Mesodermal cell (in vitro differentiated cells): Measurements from ENCODE around the gene C6orf141.

ENCODE experiments used
- H3K27ac ChIP-seq: 2 replicates; pipeline ENCODE4 v1.7.0; 2013; ENCODE audit warnings: mild to moderate bottlenecking, low read depth, low read length, moderate library complexity; ENCODE audit not compliant: severe bottlenecking
- H3K36me3 ChIP-seq: 2 replicates; pipeline ENCODE4 v1.7.1; 2013; ENCODE audit warnings: mild to moderate bottlenecking, low read length, moderate library complexity; ENCODE audit not compliant: control insufficient read depth, insufficient read depth
- H3K4me1 ChIP-seq: one replicate; pipeline ENCODE4 v1.7.1; 2013; ENCODE audit warnings: mild to moderate bottlenecking, low read length; ENCODE audit not compliant: insufficient read depth, control insufficient read depth, poor library complexity, severe bottlenecking
- H3K4me3 ChIP-seq: 2 replicates; pipeline ENCODE4 v1.7.0; 2013; ENCODE audit warnings: low read length, control low read depth, mild to moderate bottlenecking; ENCODE audit not compliant: insufficient read depth, poor library complexity, severe bottlenecking; ENCODE audit errors: extremely low read depth
- H3K9me3 ChIP-seq: 2 replicates; pipeline ENCODE4 v1.7.1; 2013; ENCODE audit warnings: mild to moderate bottlenecking, low read length, moderate library complexity; ENCODE audit not compliant: control insufficient read depth
- WGBS, 2 experiments: methylation state at CpG; one replicate each; pipeline ENCODE4 v1.1.5; 2013; ENCODE audit warnings: missing lambda C conversion rate in 2 of 2; ENCODE audit not compliant: insufficient coverage in 2 of 2; 5-methylcytosine and 5-hydroxymethylcytosine counted together

The C6orf141 gene

DNA sequence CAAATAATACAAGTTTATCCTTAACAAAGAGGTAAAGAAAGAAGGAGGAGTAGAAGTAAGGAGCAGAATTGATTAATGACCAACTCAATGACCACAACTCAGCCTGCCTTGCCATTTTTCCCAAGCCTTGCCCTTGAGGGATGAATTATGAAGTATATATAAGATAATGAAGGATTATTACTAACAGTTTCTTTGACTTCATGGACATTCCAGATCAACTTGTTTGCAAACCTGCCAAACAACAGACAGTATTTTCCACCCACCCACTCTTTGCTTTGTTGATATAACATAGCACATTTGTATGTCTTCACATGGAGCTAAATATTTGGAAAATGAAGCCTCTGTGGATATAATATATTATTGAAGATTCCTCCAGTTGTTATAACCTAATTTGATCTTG lies 9.9 kb upstream of the C6orf141 start:
- no peak overlapping the region for H3K4me3 ChIP-seq
- no peaks in the 10 kb centered on the region for H3K36me3 ChIP-seq
- H3K27ac ChIP-seq, result no peak overlapping the region
- no peaks in the 10 kb centered on the region for H3K9me3 ChIP-seq
- H3K4me1 ChIP-seq, result no peaks in the 10 kb centered on the region

DNA sequence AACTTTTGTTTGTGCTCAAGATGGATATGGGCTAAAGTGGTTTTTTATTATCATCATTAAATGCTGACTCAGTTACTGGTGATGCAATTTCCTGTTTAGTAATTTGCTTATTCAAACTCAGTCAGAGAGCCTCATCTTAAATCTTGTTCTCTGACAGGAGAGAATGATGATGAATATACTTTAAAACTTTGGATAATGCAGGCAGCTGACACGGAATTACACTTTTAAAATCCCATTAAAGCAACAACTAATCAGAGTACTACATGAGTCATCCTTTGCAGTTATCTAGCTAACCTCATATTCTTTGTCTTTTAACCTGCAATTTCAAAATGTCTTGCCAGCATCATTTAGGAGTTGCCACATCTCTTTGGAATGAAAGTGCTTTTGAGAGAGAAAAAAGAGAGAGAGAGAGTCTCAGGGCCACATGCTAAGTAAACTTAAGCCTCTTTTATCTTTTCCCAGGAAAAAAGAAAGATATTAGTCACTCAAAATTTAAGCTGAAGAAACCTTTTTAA lies 9.2 kb upstream of the C6orf141 start:
- Histone ChIP-seq H3K9me3 (no peaks in the 10 kb centered on the region), H3K27ac (peak overlapping the region; percentile 39)
- WGBS, 2 experiments, result 40 to 60% methylated on average over 1 of the region's 1 CpG

DNA sequence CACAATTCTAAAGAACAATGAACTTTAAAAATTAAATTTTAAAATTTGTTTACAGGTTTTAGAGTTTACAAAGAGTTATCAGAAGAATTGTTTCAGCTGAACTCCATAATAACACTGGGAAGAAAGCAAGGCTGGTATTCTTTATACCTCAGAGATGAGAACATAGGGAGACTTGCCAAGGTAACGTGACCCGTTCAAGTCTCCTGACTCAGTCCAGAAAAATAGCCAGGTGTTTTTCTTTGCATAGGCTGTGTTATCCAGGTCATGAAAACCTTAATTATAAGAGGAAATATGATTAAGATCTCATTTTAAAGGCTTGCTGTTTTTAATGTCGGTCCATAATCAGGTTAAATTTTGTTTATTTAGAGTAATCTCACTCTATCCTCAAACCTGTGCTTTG lies 8.5 kb upstream of the C6orf141 start:
- H3K9me3 ChIP-seq, result no peaks in the 10 kb centered on the region
- H3K27ac ChIP-seq, result peak overlapping the region; percentile 39
- 92 to 100% methylated on average over 2 of the region's 3 CpGs for WGBS, 2 experiments
- H3K4me1 ChIP-seq, result no peaks in the 10 kb centered on the region
- no peak overlapping the region for H3K4me3 ChIP-seq
- no peaks in the 10 kb centered on the region for H3K36me3 ChIP-seq

More for the DNA sequence above, 9.2 kb upstream of the C6orf141 start:
- Histone ChIP-seq H3K4me3 (no peak overlapping the region), H3K36me3 (no peaks in the 10 kb centered on the region), H3K4me1 (no peaks in the 10 kb centered on the region)

GRCh38 chr6:49543087-49543858 lies 7.2 kb upstream of the C6orf141 start:
- Histone ChIP-seq H3K36me3 (no peaks in the 10 kb centered on the region), H3K9me3 (no peaks in the 10 kb centered on the region), H3K4me3 (no peak overlapping the region), H3K4me1 (no peaks in the 10 kb centered on the region), H3K27ac (no peak overlapping the region)
- 96 to 98% methylated on average over 3 to 4 of the region's 7 CpGs for WGBS, 2 experiments

GRCh38 chr6:49546331-49546730 lies 4.1 kb upstream of the C6orf141 start:
- no peaks in the 10 kb centered on the region for H3K36me3 ChIP-seq
- H3K27ac ChIP-seq, result no peak overlapping the region
- WGBS, 2 experiments, result 75 to 88% methylated on average over 1 of the region's 1 CpG
- peaks cover 5% of the 10 kb centered on the region for H3K4me1 ChIP-seq
- H3K9me3 ChIP-seq, result no peaks in the 10 kb centered on the region
- H3K4me3 ChIP-seq, result no peak overlapping the region

DNA sequence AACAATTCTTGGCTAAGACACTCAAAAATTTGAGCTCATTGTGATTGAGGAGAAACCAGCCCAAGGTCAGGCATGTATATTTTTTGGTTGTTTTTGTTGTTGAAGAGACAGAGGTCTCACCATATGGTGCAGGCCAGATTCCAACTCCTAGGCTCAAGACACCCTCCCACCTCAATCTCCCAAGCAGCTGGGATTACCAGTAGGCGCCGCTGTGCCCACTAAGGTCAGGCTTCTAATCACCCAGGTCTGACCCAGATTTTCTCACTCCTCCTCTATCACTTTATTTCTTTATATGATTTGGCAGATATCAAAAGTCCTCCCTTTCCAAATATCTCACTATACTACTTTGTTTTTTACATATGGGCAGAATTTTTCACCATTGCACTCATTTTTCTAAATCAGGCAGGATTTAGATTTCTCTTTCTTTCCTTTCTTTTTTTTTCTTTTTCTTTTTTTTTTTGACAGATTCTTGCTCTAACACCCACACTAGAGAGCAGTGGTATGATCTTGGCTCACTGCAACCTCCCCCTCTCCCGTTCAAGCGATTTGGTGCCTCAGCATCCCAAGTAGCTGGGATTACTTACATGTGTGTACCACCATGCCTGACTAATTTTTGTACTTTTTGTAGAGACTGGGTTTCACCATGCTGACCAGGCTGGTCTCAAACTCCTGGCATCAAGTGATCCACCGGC lies 1.7 kb upstream of the C6orf141 start:
- 66 to 81% methylated on average over 4 to 5 of the region's 5 CpGs for WGBS, 2 experiments

GRCh38 chr6:49549691-49550491 lies 577 bp upstream of the C6orf141 start:
- Histone ChIP-seq H3K4me1 (peaks cover 9% of the 10 kb centered on the region), H3K36me3 (no peaks in the 10 kb centered on the region), H3K4me3 (peak overlapping the region; percentile 36), H3K27ac (no peak overlapping the region), H3K9me3 (no peaks in the 10 kb centered on the region)
- 24 to 40% methylated on average over 8 to 16 of the region's 20 CpGs for WGBS, 2 experiments

More for the DNA sequence above, 1.7 kb upstream of the C6orf141 start:
- H3K27ac ChIP-seq, result no peak overlapping the region
- H3K36me3 ChIP-seq, result no peaks in the 10 kb centered on the region
- no peaks in the 10 kb centered on the region for H3K9me3 ChIP-seq
- H3K4me3 ChIP-seq, result no peak overlapping the region
- peaks cover 9% of the 10 kb centered on the region for H3K4me1 ChIP-seq

DNA sequence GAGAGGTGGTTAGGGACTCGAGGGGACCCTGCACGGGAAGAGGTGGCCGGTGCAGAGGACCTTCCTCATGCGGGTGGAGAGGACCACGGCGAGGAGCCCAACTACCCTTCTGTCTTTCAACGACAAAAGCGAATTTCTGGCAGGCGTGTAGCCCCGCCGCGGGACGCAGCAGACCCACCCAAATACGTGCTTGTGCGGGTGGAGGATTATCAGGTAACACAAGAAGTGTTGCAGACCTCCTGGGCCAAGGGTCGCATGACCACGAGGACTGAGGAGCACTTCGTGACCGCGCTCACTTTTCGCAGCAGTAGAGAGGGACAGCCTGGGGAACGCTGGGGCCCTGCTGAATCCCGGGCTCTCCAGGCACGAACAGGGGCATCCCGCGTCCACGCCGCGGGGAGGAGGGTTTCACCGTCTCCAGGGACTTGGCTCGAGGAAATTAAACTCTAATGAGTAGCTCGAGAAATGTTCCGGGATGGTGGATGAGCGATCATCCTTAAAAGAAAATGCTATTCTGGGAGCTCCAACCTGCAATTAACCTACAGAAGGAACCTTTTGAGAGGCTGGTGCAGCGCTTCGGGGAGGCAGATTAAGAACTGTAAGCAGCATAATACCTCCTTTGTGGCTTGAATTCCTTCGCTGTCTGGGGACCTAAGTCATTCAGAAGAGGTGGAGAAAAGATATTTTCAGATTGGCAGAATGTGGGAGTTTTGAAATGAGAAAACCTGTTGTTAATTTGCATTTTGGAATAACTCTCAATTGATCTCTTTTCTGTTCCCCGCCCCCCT lies 804 bp downstream of the C6orf141 start:
- Histone ChIP-seq H3K36me3 (no peaks in the 10 kb centered on the region), H3K27ac (no peak overlapping the region), H3K4me3 (peak overlapping the region; percentile 36), H3K9me3 (no peaks in the 10 kb centered on the region), H3K4me1 (peaks cover 9% of the 10 kb centered on the region)
- WGBS, 2 experiments, result 0 to 1% methylated on average over 22 to 26 of the region's 38 CpGs

- 40% methylated on average over 1 of the region's 2 CpGs; no CpG with 5 or more reads in 1 of the 2 experiments for WGBS, 2 experiments
- H3K27ac ChIP-seq, result no peak overlapping the region
- H3K4me3 ChIP-seq, result peak overlapping the region; percentile 36
- H3K9me3 ChIP-seq, result no peaks in the 10 kb centered on the region
- peaks cover 9% of the 10 kb centered on the region for H3K4me1 ChIP-seq
- H3K36me3 ChIP-seq, result no peaks in the 10 kb centered on the region
Measured at GRCh38 chr6:49551866-49552129, 1.3 kb downstream of the C6orf141 start.

DNA sequence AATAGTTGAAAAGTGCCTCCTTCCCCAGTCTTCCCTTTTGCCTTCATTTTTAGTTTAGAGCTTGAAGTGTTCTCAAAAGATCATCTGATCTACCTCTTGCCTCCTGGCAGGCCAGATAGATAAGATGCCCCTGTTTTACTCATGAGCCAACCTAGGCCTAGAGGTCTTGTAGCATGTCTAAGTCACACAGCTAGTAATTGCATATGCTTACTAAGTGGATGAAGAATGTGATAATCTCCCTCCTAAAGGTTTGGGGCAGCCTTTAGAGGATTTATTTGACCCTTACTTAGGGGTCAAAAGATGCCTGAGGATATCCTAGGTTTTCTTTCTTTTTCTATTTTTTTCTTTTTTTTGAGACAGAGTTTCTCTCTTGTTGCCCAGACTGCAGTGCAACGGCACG lies 2.1 kb downstream of the C6orf141 start:
- H3K4me3 ChIP-seq, result no peak overlapping the region
- no peaks in the 10 kb centered on the region for H3K36me3 ChIP-seq
- no peak overlapping the region for H3K27ac ChIP-seq
- no peaks in the 10 kb centered on the region for H3K9me3 ChIP-seq
- H3K4me1 ChIP-seq, result peaks cover 9% of the 10 kb centered on the region
- WGBS, 2 experiments, result 82% methylated on average over 2 of the region's 2 CpGs; no CpG with 5 or more reads in 1 of the 2 experiments
